ENCODE results near the gene PREX1.

Gene PREX1

GRCh38 chr20:48711696-48712464 is 115.9 kb downstream of the PREX1 start:
- no peak for DNase-seq

GRCh38 chr20:48711044-48711428 is 116.8 kb downstream of the PREX1 start:
- no peak for DNase-seq

GRCh38 chr20:48710341-48711043 is 117.3 kb downstream of the PREX1 start:
- no peak for DNase-seq

- DNase-seq, result no peak
These were observed 118.1 kb downstream of the PREX1 start for GRCh38 chr20:48709744-48710143.

GRCh38 chr20:48709058-48709691 is 118.6 kb downstream of the PREX1 start:
- DNase-seq, result no peak

- DNase-seq, result no peak
These were observed 119.2 kb downstream of the PREX1 start for GRCh38 chr20:48708630-48709029.

- no peak for DNase-seq
These were observed 119.7 kb downstream of the PREX1 start for GRCh38 chr20:48708116-48708515.

GRCh38 chr20:48706710-48707365 is 121.0 kb downstream of the PREX1 start:
- no peak for DNase-seq

GRCh38 chr20:48706116-48706656 is 121.6 kb downstream of the PREX1 start:
- no peak for DNase-seq

- no peak for DNase-seq
These were observed 122.3 kb downstream of the PREX1 start for GRCh38 chr20:48705240-48706115.

- DNase-seq, result no peak
These were observed 123.0 kb downstream of the PREX1 start for GRCh38 chr20:48704761-48705160.

GRCh38 chr20:48703511-48704219 is 124.1 kb downstream of the PREX1 start:
- no peak for DNase-seq

- no peak for DNase-seq
These were observed 124.7 kb downstream of the PREX1 start for GRCh38 chr20:48703107-48703506.

- no peak for DNase-seq
These were observed 125.3 kb downstream of the PREX1 start for GRCh38 chr20:48702455-48702913.

GRCh38 chr20:48701702-48702101 is 126.1 kb downstream of the PREX1 start:
- DNase-seq, result no peak

GRCh38 chr20:48698507-48699267 is 129.1 kb downstream of the PREX1 start:
- no peak for DNase-seq

- DNase-seq, result no peak
These were observed 129.8 kb downstream of the PREX1 start for GRCh38 chr20:48697845-48698491.

GRCh38 chr20:48696671-48697070 is 131.1 kb downstream of the PREX1 start:
- DNase-seq, result no peak

GRCh38 chr20:48695738-48696137 is 132.1 kb downstream of the PREX1 start:
- DNase-seq, result no peak

GRCh38 chr20:48695255-48695654 is 132.5 kb downstream of the PREX1 start:
- no peak for DNase-seq
